Measurements from ENCODE around the gene PDE3A.
A peak's percentile ranks its signal among the peaks of the same experiment; 100 is the strongest.

The PDE3A gene

GRCh38 chr12:20424841-20425240 is 56.5 kb downstream of the PDE3A start:
- no peak for DNase-seq (ENCODE audit: low read depth)

GRCh38 chr12:20426191-20426590 is 57.9 kb downstream of the PDE3A start:
- no peak for DNase-seq (ENCODE audit: low read depth)

GRCh38 chr12:20426957-20427356 is 58.6 kb downstream of the PDE3A start:
- no peak for DNase-seq (ENCODE audit: low read depth)

GRCh38 chr12:20429852-20430251 is 61.5 kb downstream of the PDE3A start:
- no peak for DNase-seq (ENCODE audit: low read depth)

- DNase-seq (ENCODE audit: low read depth) = no peak
Observed at GRCh38 chr12:20432290-20432689, 64.0 kb downstream of the PDE3A start.

GRCh38 chr12:20434996-20435395 is 66.7 kb downstream of the PDE3A start:
- DNase-seq (ENCODE audit: low read depth) = no peak

- no peak for DNase-seq (ENCODE audit: low read depth)
Observed at GRCh38 chr12:20436316-20436715, 68.0 kb downstream of the PDE3A start.

- DNase-seq (ENCODE audit: low read depth) = no peak
Observed at GRCh38 chr12:20438299-20438779, 70.0 kb downstream of the PDE3A start.

- DNase-seq (ENCODE audit: low read depth) = no peak
Observed at GRCh38 chr12:20439626-20440025, 71.3 kb downstream of the PDE3A start.

- no peak for DNase-seq (ENCODE audit: low read depth)
Observed at GRCh38 chr12:20440408-20440807, 72.1 kb downstream of the PDE3A start.

GRCh38 chr12:20442322-20442721 is 74.0 kb downstream of the PDE3A start:
- DNase-seq (ENCODE audit: low read depth) = no peak

- no peak for DNase-seq (ENCODE audit: low read depth)
Observed at GRCh38 chr12:20443255-20443654, 74.9 kb downstream of the PDE3A start.

- no peak for DNase-seq (ENCODE audit: low read depth)
Observed at GRCh38 chr12:20443792-20444191, 75.5 kb downstream of the PDE3A start.

GRCh38 chr12:20444595-20445170 is 76.3 kb downstream of the PDE3A start:
- DNase-seq (ENCODE audit: low read depth) = no peak

GRCh38 chr12:20445687-20446086 is 77.3 kb downstream of the PDE3A start:
- DNase-seq (ENCODE audit: low read depth) = no peak

GRCh38 chr12:20446836-20447235 is 78.5 kb downstream of the PDE3A start:
- no peak for DNase-seq (ENCODE audit: low read depth)

- DNase-seq (ENCODE audit: low read depth) = no peak
Observed at GRCh38 chr12:20448781-20449180, 80.4 kb downstream of the PDE3A start.

GRCh38 chr12:20450591-20451180 is 82.3 kb downstream of the PDE3A start:
- no peak for DNase-seq (ENCODE audit: low read depth)

GRCh38 chr12:20451761-20452160 is 83.4 kb downstream of the PDE3A start:
- DNase-seq (ENCODE audit: low read depth) = peak; percentile 96

GRCh38 chr12:20452496-20453010 is 84.2 kb downstream of the PDE3A start:
- no peak for DNase-seq (ENCODE audit: low read depth)

- no peak for DNase-seq (ENCODE audit: low read depth)
Observed at GRCh38 chr12:20453756-20454310, 85.5 kb downstream of the PDE3A start.

GRCh38 chr12:20455001-20455706 is 86.8 kb downstream of the PDE3A start:
- DNase-seq (ENCODE audit: low read depth) = no peak

GRCh38 chr12:20457582-20457981 is 89.2 kb downstream of the PDE3A start:
- DNase-seq (ENCODE audit: low read depth) = no peak

Measured in non-pigmented ciliary epithelial cell (primary cell).